ENCODE data around the gene CABCOCO1. TPM values are rescaled to one million over a fixed set of nuclear protein-coding genes. Genes with fewer than 3 reads are reported as not detected.

The CABCOCO1 gene
- total and polyA plus RNA-seq, 10 of the 15 experiments (the other 5 are each of a cell fraction or from before 2014, with no cell fraction given), result not detected

DNA sequence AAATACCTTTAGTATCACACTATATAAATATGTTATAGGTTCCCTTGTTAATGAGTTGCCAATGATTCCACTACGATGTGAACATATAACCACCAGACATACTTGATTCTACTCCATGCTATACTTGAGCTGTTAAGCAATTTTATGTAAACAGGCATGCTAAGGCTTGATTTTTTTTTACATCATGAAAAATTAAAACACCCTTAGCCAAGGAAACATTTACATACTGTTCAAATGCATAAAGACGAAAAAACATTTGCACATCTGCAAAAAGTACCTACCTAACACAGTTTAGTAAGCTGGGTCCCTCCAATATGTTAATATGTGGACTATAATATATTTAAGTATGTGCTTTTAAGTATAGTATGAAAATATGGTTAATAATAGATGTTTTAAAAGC, 9.0 kb upstream of the CABCOCO1 start:
- in situ Hi-C loops (cut with MboI), result no loop called here
- no peak overlapping the region for H2AFZ ChIP-seq (ENCODE audit: control insufficient read depth, low read depth, low read length)
- no peaks in the 10 kb centered on the region for H3K27me3 ChIP-seq (replicated peaks in 1 of 2; ENCODE audit: control insufficient read depth in 2 of 2, insufficient read depth in 2 of 2, low read length in 1 of 2)
- RAD21 ChIA-PET (ENCODE audit: unreplicated experiment), result no interaction called here
- no peak overlapping the region for H3K27ac ChIP-seq (ENCODE audit: control insufficient read depth, insufficient read depth)
- BruUV-seq (replicated peaks), result no TSS peak
- SMC1A ChIA-PET (ENCODE audit: uncharacterized antibody, unreplicated experiment), result interaction anchor here (0.7 kb wide), 1 partner anchor 182 kb away, joined by 4 read pairs; no protein-coding TSS in a partner anchor
- 2% methylated on average over 2 of the region's 2 CpGs for WGBS (ENCODE audit: insufficient coverage, insufficient replicate concordance, low lambda C conversion rate, missing lambda C conversion rate)
- no peaks in the 10 kb centered on the region for H3K4me1 ChIP-seq (ENCODE audit: control insufficient read depth, insufficient read depth, low read length)
- FAIRE-seq, result no peak
- H3K4me2 ChIP-seq (ENCODE audit: control insufficient read depth, insufficient read depth), result no peak overlapping the region
- no peaks in the 10 kb centered on the region for H3K36me3 ChIP-seq (ENCODE audit: control insufficient read depth in 2 of 2, insufficient read depth in 2 of 2, low read length in 1 of 2)
- H3K79me2 ChIP-seq (ENCODE audit: control insufficient read depth, insufficient read depth, low read length), result no peaks in the 10 kb centered on the region
- no peaks in the 10 kb centered on the region for H3K9me3 ChIP-seq (replicated peaks; ENCODE audit: control insufficient read depth, insufficient read depth, low read length)
- no peak overlapping the region for H3K4me3 ChIP-seq
- H3K9ac ChIP-seq (ENCODE audit: control insufficient read depth, insufficient read depth, low read length), result no peak overlapping the region
- TF ChIP-seq, protein P1, sequence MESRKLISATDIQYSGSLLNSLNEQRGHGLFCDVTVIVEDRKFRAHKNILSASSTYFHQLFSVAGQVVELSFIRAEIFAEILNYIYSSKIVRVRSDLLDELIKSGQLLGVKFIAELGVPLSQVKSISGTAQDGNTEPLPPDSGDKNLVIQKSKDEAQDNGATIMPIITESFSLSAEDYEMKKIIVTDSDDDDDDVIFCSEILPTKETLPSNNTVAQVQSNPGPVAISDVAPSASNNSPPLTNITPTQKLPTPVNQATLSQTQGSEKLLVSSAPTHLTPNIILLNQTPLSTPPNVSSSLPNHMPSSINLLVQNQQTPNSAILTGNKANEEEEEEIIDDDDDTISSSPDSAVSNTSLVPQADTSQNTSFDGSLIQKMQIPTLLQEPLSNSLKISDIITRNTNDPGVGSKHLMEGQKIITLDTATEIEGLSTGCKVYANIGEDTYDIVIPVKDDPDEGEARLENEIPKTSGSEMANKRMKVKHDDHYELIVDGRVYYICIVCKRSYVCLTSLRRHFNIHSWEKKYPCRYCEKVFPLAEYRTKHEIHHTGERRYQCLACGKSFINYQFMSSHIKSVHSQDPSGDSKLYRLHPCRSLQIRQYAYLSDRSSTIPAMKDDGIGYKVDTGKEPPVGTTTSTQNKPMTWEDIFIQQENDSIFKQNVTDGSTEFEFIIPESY (IDR thresholded peaks at IDR 0.05), result no peak
- TF ChIP-seq BACH1 (IDR thresholded peaks at IDR 0.05; ENCODE audit: borderline replicate concordance) (no peak), ZNF384 (IDR thresholded peaks at IDR 0.05; ENCODE audit: borderline replicate concordance, low read depth, low read length) (no peak), DPF2 (IDR thresholded peaks at IDR 0.05) (no peak), SP1 (IDR thresholded peaks at IDR 0.05; ENCODE audit: low read depth, low read length) (no peak), PML (IDR thresholded peaks at IDR 0.05; ENCODE audit: low read length) (no peak), BCL11A (IDR thresholded peaks at IDR 0.05; ENCODE audit: low read depth, low read length) (no peak), SMAD1 (IDR thresholded peaks at IDR 0.05; ENCODE audit: low read depth, partially characterized antibody) (no peak), TCF3 (IDR thresholded peaks at IDR 0.05; ENCODE audit: borderline replicate concordance, insufficient read depth, low read depth, low read length) (no peak), EZH2 (IDR thresholded peaks at IDR 0.05; ENCODE audit: borderline replicate concordance, control insufficient read depth, low read depth, low read length) (no peak), CEBPB (IDR thresholded peaks at IDR 0.05; ENCODE audit: borderline replicate concordance in 1 of 2, low read depth in 2 of 2, low read length in 2 of 2) (no peak), ZSCAN29 (IDR thresholded peaks at IDR 0.05) (no peak), ASH2L (IDR thresholded peaks at IDR 0.05; ENCODE audit: borderline replicate concordance, low read depth) (no peak), SMARCA5 (IDR thresholded peaks at IDR 0.05) (no peak)
- TF ChIP-seq, protein P2, sequence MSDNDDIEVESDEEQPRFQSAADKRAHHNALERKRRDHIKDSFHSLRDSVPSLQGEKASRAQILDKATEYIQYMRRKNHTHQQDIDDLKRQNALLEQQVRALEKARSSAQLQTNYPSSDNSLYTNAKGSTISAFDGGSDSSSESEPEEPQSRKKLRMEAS (IDR thresholded peaks at IDR 0.05; ENCODE audit: low read depth, low read length), result no peak
- TF ChIP-seq, protein P3, sequence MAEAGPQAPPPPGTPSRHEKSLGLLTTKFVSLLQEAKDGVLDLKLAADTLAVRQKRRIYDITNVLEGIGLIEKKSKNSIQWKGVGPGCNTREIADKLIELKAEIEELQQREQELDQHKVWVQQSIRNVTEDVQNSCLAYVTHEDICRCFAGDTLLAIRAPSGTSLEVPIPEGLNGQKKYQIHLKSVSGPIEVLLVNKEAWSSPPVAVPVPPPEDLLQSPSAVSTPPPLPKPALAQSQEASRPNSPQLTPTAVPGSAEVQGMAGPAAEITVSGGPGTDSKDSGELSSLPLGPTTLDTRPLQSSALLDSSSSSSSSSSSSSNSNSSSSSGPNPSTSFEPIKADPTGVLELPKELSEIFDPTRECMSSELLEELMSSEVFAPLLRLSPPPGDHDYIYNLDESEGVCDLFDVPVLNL (IDR thresholded peaks at IDR 0.05; ENCODE audit: low read depth, low read length), result no peak
- TF ChIP-seq, protein P4, sequence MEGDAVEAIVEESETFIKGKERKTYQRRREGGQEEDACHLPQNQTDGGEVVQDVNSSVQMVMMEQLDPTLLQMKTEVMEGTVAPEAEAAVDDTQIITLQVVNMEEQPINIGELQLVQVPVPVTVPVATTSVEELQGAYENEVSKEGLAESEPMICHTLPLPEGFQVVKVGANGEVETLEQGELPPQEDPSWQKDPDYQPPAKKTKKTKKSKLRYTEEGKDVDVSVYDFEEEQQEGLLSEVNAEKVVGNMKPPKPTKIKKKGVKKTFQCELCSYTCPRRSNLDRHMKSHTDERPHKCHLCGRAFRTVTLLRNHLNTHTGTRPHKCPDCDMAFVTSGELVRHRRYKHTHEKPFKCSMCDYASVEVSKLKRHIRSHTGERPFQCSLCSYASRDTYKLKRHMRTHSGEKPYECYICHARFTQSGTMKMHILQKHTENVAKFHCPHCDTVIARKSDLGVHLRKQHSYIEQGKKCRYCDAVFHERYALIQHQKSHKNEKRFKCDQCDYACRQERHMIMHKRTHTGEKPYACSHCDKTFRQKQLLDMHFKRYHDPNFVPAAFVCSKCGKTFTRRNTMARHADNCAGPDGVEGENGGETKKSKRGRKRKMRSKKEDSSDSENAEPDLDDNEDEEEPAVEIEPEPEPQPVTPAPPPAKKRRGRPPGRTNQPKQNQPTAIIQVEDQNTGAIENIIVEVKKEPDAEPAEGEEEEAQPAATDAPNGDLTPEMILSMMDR (IDR thresholded peaks at IDR 0.05 in 2 of 3, conservative IDR thresholded peaks at IDR 0.05 in 1 of 3; ENCODE audit: control insufficient read depth in 2 of 3, extremely low read depth in 1 of 3, insufficient read depth in 1 of 3, low read depth in 3 of 3, low read length in 3 of 3), result no peak
- TF ChIP-seq, protein P5, sequence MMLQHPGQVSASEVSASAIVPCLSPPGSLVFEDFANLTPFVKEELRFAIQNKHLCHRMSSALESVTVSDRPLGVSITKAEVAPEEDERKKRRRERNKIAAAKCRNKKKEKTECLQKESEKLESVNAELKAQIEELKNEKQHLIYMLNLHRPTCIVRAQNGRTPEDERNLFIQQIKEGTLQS (IDR thresholded peaks at IDR 0.05; ENCODE audit: borderline replicate concordance, extremely low read depth, low read depth, low read length), result no peak
- TF ChIP-seq, protein P6, sequence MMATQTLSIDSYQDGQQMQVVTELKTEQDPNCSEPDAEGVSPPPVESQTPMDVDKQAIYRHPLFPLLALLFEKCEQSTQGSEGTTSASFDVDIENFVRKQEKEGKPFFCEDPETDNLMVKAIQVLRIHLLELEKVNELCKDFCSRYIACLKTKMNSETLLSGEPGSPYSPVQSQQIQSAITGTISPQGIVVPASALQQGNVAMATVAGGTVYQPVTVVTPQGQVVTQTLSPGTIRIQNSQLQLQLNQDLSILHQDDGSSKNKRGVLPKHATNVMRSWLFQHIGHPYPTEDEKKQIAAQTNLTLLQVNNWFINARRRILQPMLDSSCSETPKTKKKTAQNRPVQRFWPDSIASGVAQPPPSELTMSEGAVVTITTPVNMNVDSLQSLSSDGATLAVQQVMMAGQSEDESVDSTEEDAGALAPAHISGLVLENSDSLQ (IDR thresholded peaks at IDR 0.05), result no peak
- ATAC-seq, result no peak
- POLR2A ChIA-PET, result no interaction called here
- intact Hi-C loops (cut with micrococcal nuclease; ENCODE audit: unreplicated experiment), result no loop called here
- CTCF ChIA-PET, result no interaction called here
- H4K20me1 ChIP-seq (ENCODE audit: control insufficient read depth, insufficient read depth), result no peaks in the 10 kb centered on the region
- DNase-seq (ENCODE audit: low read depth, low spot score), result no peak
